Measurements from ENCODE around the gene LRMDA.

Gene LRMDA

GRCh38 chr10:75582102-75582501 is 150.7 kb downstream of the LRMDA start:
- Mint-ChIP-seq H3K4me1 (no peaks in the 10 kb centered on the region), H3K27ac (no peak overlapping the region), H3K27me3 (no peaks in the 10 kb centered on the region), H3K36me3 (no peaks in the 10 kb centered on the region), H3K4me3 (no peak overlapping the region), H3K9me3 (peaks cover 38% of the 10 kb centered on the region)
- CTCF ChIA-PET: no interaction called here
- DNase-seq: no peak

GRCh38 chr10:75585294-75585693 is 153.9 kb downstream of the LRMDA start:
- H3K27ac Mint-ChIP-seq: no peak overlapping the region
- H3K27me3 Mint-ChIP-seq: no peaks in the 10 kb centered on the region
- H3K4me1 Mint-ChIP-seq: no peaks in the 10 kb centered on the region
- CTCF ChIA-PET: no interaction called here
- H3K9me3 Mint-ChIP-seq: peaks cover 25% of the 10 kb centered on the region
- H3K4me3 Mint-ChIP-seq: no peak overlapping the region
- no peak for DNase-seq
- no peaks in the 10 kb centered on the region for H3K36me3 Mint-ChIP-seq

GRCh38 chr10:75586814-75587213 is 155.4 kb downstream of the LRMDA start:
- no peak for DNase-seq
- Mint-ChIP-seq H3K4me3 (no peak overlapping the region), H3K27ac (no peak overlapping the region), H3K9me3 (peaks cover 14% of the 10 kb centered on the region), H3K36me3 (no peaks in the 10 kb centered on the region), H3K4me1 (no peaks in the 10 kb centered on the region), H3K27me3 (no peaks in the 10 kb centered on the region)
- CTCF ChIA-PET: no interaction called here

GRCh38 chr10:75588031-75588430 is 156.6 kb downstream of the LRMDA start:
- Mint-ChIP-seq H3K27ac (no peak overlapping the region), H3K4me1 (no peaks in the 10 kb centered on the region), H3K9me3 (peaks cover 8% of the 10 kb centered on the region), H3K4me3 (no peak overlapping the region), H3K27me3 (no peaks in the 10 kb centered on the region), H3K36me3 (no peaks in the 10 kb centered on the region)
- DNase-seq: no peak
- CTCF ChIA-PET: no interaction called here

GRCh38 chr10:75589895-75590654 is 158.7 kb downstream of the LRMDA start:
- H3K27me3 Mint-ChIP-seq: peaks cover 3% of the 10 kb centered on the region
- H3K27ac Mint-ChIP-seq: no peak overlapping the region
- H3K4me3 Mint-ChIP-seq: no peak overlapping the region
- H3K4me1 Mint-ChIP-seq: no peaks in the 10 kb centered on the region
- CTCF ChIA-PET: no interaction called here
- DNase-seq: no peak
- H3K9me3 Mint-ChIP-seq: no peaks in the 10 kb centered on the region
- H3K36me3 Mint-ChIP-seq: no peaks in the 10 kb centered on the region

- Mint-ChIP-seq H3K9me3 (no peaks in the 10 kb centered on the region), H3K27ac (no peak overlapping the region), H3K36me3 (no peaks in the 10 kb centered on the region), H3K4me3 (no peak overlapping the region), H3K4me1 (no peaks in the 10 kb centered on the region), H3K27me3 (peaks cover 3% of the 10 kb centered on the region)
- DNase-seq: no peak
- CTCF ChIA-PET: no interaction called here
These were observed 160.8 kb downstream of the LRMDA start for GRCh38 chr10:75592151-75592787.

- no peaks in the 10 kb centered on the region for H3K36me3 Mint-ChIP-seq
- H3K4me3 Mint-ChIP-seq: no peak overlapping the region
- H3K27ac Mint-ChIP-seq: no peak overlapping the region
- no peaks in the 10 kb centered on the region for H3K9me3 Mint-ChIP-seq
- no peaks in the 10 kb centered on the region for H3K4me1 Mint-ChIP-seq
- H3K27me3 Mint-ChIP-seq: peaks cover 3% of the 10 kb centered on the region
- no peak for DNase-seq
- CTCF ChIA-PET: no interaction called here
These were observed 161.6 kb downstream of the LRMDA start for GRCh38 chr10:75592791-75593643.

- CTCF ChIA-PET: no interaction called here
- no peaks in the 10 kb centered on the region for H3K9me3 Mint-ChIP-seq
- no peaks in the 10 kb centered on the region for H3K36me3 Mint-ChIP-seq
- no peak overlapping the region for H3K4me3 Mint-ChIP-seq
- no peaks in the 10 kb centered on the region for H3K4me1 Mint-ChIP-seq
- H3K27me3 Mint-ChIP-seq: peaks cover 3% of the 10 kb centered on the region
- H3K27ac Mint-ChIP-seq: no peak overlapping the region
- DNase-seq: no peak
These were observed 162.5 kb downstream of the LRMDA start for GRCh38 chr10:75593692-75594556.

- Mint-ChIP-seq H3K36me3 (no peaks in the 10 kb centered on the region), H3K9me3 (no peaks in the 10 kb centered on the region), H3K27me3 (peaks cover 3% of the 10 kb centered on the region), H3K27ac (no peak overlapping the region), H3K4me3 (no peak overlapping the region), H3K4me1 (no peaks in the 10 kb centered on the region)
- DNase-seq: no peak
- CTCF ChIA-PET: no interaction called here
These were observed 165.7 kb downstream of the LRMDA start for GRCh38 chr10:75596930-75597620.

GRCh38 chr10:75597773-75598440 is 166.5 kb downstream of the LRMDA start:
- Mint-ChIP-seq H3K27ac (no peak overlapping the region), H3K9me3 (no peaks in the 10 kb centered on the region), H3K4me3 (no peak overlapping the region), H3K27me3 (peaks cover 3% of the 10 kb centered on the region), H3K36me3 (no peaks in the 10 kb centered on the region), H3K4me1 (no peaks in the 10 kb centered on the region)
- CTCF ChIA-PET: no interaction called here
- no peak for DNase-seq

GRCh38 chr10:75598998-75599397 is 167.6 kb downstream of the LRMDA start:
- Mint-ChIP-seq H3K27me3 (peaks cover under 1% of the 10 kb centered on the region), H3K36me3 (no peaks in the 10 kb centered on the region), H3K9me3 (no peaks in the 10 kb centered on the region), H3K4me1 (no peaks in the 10 kb centered on the region), H3K27ac (no peak overlapping the region), H3K4me3 (no peak overlapping the region)
- no peak for DNase-seq
- CTCF ChIA-PET: no interaction called here

- H3K27ac Mint-ChIP-seq: no peak overlapping the region
- no peak for DNase-seq
- no peaks in the 10 kb centered on the region for H3K9me3 Mint-ChIP-seq
- no peak overlapping the region for H3K4me3 Mint-ChIP-seq
- no peaks in the 10 kb centered on the region for H3K27me3 Mint-ChIP-seq
- no peaks in the 10 kb centered on the region for H3K4me1 Mint-ChIP-seq
- CTCF ChIA-PET: no interaction called here
- H3K36me3 Mint-ChIP-seq: no peaks in the 10 kb centered on the region
These were observed 168.6 kb downstream of the LRMDA start for GRCh38 chr10:75599875-75600648.

GRCh38 chr10:75600833-75601232 is 169.4 kb downstream of the LRMDA start:
- Mint-ChIP-seq H3K36me3 (no peaks in the 10 kb centered on the region), H3K9me3 (no peaks in the 10 kb centered on the region), H3K4me1 (no peaks in the 10 kb centered on the region), H3K4me3 (no peak overlapping the region), H3K27ac (no peak overlapping the region), H3K27me3 (peaks cover 2% of the 10 kb centered on the region)
- CTCF ChIA-PET: no interaction called here
- DNase-seq: no peak
